Esophagus muscularis mucosa (tissue), 4 donors: ENCODE data around the gene NINJ1. TPM values are rescaled to one million over a fixed set of nuclear protein-coding genes. Genes with fewer than 3 reads are reported as not detected.

ENCODE experiments used
- DNase-seq: peaks from one replicate; pipeline ENCODE4 v3.0.0-alpha.2; 2017; ENCODE audit errors: extremely low spot score
- H3K27ac ChIP-seq, 4 donors: fragments of 200-600 bp; sonication (generic); replicated peaks in 1 of 4; 1 replicate in 3 of 4; 2 replicates in 1 of 4; pipeline ENCODE4 v1.5.1; 2016 to 2019; ENCODE audit warnings: mild to moderate bottlenecking in 1 of 4
- H3K27me3 ChIP-seq, 4 donors: fragments of 200-600 bp; sonication (generic); one replicate each; pipeline versions ENCODE4 v1.5.1 to v1.6.0; 2016 to 2019
- H3K36me3 ChIP-seq, 4 donors: fragments of 200-600 bp; sonication (generic); one replicate each; pipeline ENCODE4 v1.5.1; 2016 to 2019
- H3K4me1 ChIP-seq, 4 donors: fragments of 200-600 bp; sonication (generic); one replicate each; pipeline ENCODE4 v1.5.1; 2016 to 2019
- H3K4me3 ChIP-seq, 4 donors: fragments of 200-600 bp; sonication (generic); 1 replicate in 2 of 4; 2 replicates in 2 of 4; pipeline ENCODE4 v1.5.1; 2016 to 2019; ENCODE audit warnings: mild to moderate bottlenecking in 4 of 4, moderate library complexity in 1 of 4
- H3K9me3 ChIP-seq, 4 donors: fragments of 200-600 bp; sonication (generic); 1 replicate in 3 of 4; 2 replicates in 1 of 4; pipeline ENCODE4 v1.5.1; 2016 to 2019
- EP300 ChIP-seq: sonication (generic); formaldehyde crosslinking; IDR thresholded peaks from one replicate; pipeline ENCODE4 v1.6.1; 2017; ENCODE audit warnings: antibody characterized with exemption
- POLR2A ChIP-seq: fragments of 450-650 bp; IDR thresholded peaks from one replicate; pipeline ENCODE4 v1.6.1; 2017; ENCODE audit warnings: antibody characterized with exemption, moderate library complexity, mild to moderate bottlenecking, low read depth
- POLR2AphosphoS5 ChIP-seq, 2 donors: sonication (generic); formaldehyde crosslinking; IDR thresholded peaks; one replicate each; pipeline ENCODE4 v1.6.1; 2017; ENCODE audit warnings: antibody characterized with exemption in 2 of 2
- WGBS: methylation state at CpG from one replicate; pipeline ENCODE4 v1.1.5; 2018; 5-methylcytosine and 5-hydroxymethylcytosine counted together
- intact Hi-C: fragments of 100-400 bp; cut with DNase I; formaldehyde crosslinking; loops from one replicate; pipeline ENCODE4 v1.15.1; 2023
- total RNA-seq, 4 donors: library from RNA; depleted of rRNA; stranded (reverse); fragments of >200 nt; gene quantifications; one replicate each; pipeline versions ENCODE4 v1.1.0 to v1.2.1, GENCODE V29; 2016
- TF ChIP-seq, protein P1 (sequence below), 3 experiments: fragments of 200-600 bp in 2 of 3; fragments of 450-650 bp in 1 of 3; sonication (generic) in 2 of 3; IDR thresholded peaks; one replicate each; pipeline ENCODE4 v1.5.1; 2017 to 2019; ENCODE audit warnings: antibody characterized with exemption in 3 of 3, mild to moderate bottlenecking in 2 of 3, moderate library complexity in 1 of 3

The NINJ1 gene, protein sequence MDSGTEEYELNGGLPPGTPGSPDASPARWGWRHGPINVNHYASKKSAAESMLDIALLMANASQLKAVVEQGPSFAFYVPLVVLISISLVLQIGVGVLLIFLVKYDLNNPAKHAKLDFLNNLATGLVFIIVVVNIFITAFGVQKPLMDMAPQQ
- total RNA-seq = 10 to 100 TPM; 69.3 to 90.6 (median 72.7) TPM

DNA sequence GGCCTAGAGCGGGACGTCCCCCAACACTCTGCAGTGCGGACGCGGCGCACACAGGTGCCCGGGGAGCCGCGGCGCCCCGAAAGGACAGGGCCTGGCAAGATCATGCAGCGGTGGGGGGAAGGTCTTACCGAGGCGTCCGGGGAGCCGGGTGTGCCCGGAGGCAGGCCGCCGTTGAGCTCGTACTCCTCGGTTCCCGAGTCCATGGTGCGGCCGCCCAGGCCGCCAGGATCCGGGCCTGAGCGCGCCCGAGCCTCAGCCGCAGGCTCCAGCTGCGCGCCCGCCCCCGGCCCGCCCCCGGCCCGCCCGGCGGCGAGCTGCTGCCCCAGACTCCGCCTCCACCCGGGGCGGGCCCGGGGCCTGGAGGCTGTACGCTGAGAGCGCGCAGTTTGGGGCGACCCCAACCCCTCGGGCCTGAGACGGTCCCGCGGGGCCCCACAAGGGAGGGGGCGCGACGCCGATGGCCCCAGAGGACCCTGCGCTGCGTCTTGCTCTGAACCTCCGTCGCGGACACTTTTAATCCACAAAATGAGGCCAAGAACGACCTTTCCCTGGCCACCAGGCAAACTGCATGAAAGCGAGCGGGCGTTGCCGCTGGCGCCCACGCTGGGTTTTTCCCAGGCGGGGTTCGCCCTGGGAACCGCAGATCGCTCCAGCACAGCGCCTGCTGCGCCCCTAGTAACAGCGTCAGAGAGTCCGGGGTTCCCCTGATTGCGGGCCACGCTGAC is at the start of gene NINJ1:
Gene NINJ1 (minus strand): TSS at position 237 of the 725 bp plus-strand sequence. CDS start 34 bp downstream, at position 203.
- peak within 1 kb of the TSS; percentile 98 to 99 (median 99) for H3K27ac ChIP-seq
- peak within 1 kb of the TSS; percentile 81 to 91 (median 88) for H3K4me3 ChIP-seq
- no peak for TF ChIP-seq EP300
- TF ChIP-seq, protein P1, sequence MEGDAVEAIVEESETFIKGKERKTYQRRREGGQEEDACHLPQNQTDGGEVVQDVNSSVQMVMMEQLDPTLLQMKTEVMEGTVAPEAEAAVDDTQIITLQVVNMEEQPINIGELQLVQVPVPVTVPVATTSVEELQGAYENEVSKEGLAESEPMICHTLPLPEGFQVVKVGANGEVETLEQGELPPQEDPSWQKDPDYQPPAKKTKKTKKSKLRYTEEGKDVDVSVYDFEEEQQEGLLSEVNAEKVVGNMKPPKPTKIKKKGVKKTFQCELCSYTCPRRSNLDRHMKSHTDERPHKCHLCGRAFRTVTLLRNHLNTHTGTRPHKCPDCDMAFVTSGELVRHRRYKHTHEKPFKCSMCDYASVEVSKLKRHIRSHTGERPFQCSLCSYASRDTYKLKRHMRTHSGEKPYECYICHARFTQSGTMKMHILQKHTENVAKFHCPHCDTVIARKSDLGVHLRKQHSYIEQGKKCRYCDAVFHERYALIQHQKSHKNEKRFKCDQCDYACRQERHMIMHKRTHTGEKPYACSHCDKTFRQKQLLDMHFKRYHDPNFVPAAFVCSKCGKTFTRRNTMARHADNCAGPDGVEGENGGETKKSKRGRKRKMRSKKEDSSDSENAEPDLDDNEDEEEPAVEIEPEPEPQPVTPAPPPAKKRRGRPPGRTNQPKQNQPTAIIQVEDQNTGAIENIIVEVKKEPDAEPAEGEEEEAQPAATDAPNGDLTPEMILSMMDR (IDR thresholded peaks at IDR 0.05) = peak in 1 of 3 experiments; percentile 24
- peak; percentile 56 for TF ChIP-seq POLR2A
- peak; percentile 60 to 91 for TF ChIP-seq POLR2AphosphoS5 (IDR thresholded peaks at IDR 0.05)
- no peaks in the 10 kb centered on the region for H3K27me3 ChIP-seq
- peaks cover 53 to 68% (median 62%) of the 10 kb centered on the region in 4 donors for H3K4me1 ChIP-seq
- no peaks in the 10 kb centered on the region for H3K9me3 ChIP-seq
- DNase-seq = no peak
- no peaks in the 10 kb centered on the region for H3K36me3 ChIP-seq
- intact Hi-C loops = loop anchor here (5.0 to 10.0 kb wide), 2 partner anchors 37 to 321 kb away; partner anchors contain the start of genes CARD19, FAM120A and FAM120AOS
- 0% methylated on average over 17 of the region's 78 CpGs for WGBS

DNA sequence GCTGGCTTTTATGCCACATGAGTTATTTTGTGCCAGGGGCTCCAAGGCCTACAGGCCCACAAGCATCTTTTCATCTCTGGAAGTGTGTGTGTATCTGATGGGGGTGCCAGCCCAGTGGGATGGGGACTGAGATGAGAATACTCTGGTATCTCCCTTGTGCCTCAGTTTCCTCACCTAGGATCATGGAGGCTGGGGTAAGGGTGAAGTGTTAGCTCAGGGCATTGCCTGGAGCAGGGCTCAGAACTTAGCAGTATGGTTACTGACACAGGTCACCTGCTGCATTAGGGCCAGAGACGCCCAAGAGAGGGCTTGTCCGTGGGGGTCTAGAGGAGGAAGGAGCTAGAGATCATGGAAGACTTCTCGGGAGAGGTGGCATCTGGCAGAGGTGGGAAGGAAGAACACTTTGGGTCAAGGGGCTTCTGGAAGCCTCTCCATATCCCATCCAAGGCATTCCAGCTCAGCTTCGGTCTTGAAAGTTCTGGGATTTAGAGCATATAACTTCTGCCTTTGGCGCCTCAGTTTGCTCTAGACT is 49.1 kb upstream of the NINJ1 start:
- no peak for DNase-seq
- no peaks in the 10 kb centered on the region for H3K36me3 ChIP-seq
- peaks cover 0 to 22% (median 0%) of the 10 kb centered on the region in 4 donors for H3K27me3 ChIP-seq
- H3K4me3 ChIP-seq = peak overlapping the region; percentile 64 to 75 (median 70)
- no peaks in the 10 kb centered on the region for H3K9me3 ChIP-seq
- no peak for TF ChIP-seq EP300
- intact Hi-C loops = no loop called here
- peaks cover 35 to 68% (median 62%) of the 10 kb centered on the region in 4 donors for H3K4me1 ChIP-seq
- 82% methylated on average over 5 of the region's 5 CpGs for WGBS
- H3K27ac ChIP-seq = peak overlapping the region in 3 of 4 donors; percentile 88 to 92 (median 89)

DNA sequence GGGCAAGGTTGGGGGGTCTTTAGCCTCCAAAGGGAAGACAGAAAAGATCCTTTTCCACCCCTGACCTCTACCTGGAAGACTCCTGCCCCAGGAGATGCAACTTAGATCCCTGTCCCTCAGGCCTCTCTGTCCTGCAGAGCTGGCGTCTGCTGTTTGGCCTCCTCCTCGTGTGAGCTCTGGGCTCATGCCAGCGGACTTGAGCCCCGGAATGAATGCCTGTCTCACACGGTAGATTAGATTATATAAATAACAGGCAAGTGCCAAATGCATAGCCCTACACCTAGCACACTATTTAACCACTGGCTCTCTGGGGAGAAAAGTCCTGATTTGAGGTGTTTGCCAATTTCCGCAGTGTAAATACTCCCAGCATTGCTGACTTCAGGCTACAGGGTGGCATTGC is 48.5 kb upstream of the NINJ1 start:
- intact Hi-C loops = no loop called here
- no peaks in the 10 kb centered on the region for H3K9me3 ChIP-seq
- TF ChIP-seq, protein P1 (IDR thresholded peaks at IDR 0.05) = no peak
- TF ChIP-seq EP300 (no peak), POLR2A (no peak)
- WGBS = 53% methylated on average over 6 of the region's 6 CpGs
- DNase-seq = no peak
- peaks cover 29 to 62% (median 56%) of the 10 kb centered on the region in 4 donors for H3K4me1 ChIP-seq
- H3K27me3 ChIP-seq = peaks cover 0 to 22% (median 0%) of the 10 kb centered on the region in 4 donors
- peak overlapping the region in 3 of 4 donors; percentile 48 to 92 (median 88) for H3K27ac ChIP-seq
- no peak overlapping the region for H3K4me3 ChIP-seq
- no peaks in the 10 kb centered on the region for H3K36me3 ChIP-seq

DNA sequence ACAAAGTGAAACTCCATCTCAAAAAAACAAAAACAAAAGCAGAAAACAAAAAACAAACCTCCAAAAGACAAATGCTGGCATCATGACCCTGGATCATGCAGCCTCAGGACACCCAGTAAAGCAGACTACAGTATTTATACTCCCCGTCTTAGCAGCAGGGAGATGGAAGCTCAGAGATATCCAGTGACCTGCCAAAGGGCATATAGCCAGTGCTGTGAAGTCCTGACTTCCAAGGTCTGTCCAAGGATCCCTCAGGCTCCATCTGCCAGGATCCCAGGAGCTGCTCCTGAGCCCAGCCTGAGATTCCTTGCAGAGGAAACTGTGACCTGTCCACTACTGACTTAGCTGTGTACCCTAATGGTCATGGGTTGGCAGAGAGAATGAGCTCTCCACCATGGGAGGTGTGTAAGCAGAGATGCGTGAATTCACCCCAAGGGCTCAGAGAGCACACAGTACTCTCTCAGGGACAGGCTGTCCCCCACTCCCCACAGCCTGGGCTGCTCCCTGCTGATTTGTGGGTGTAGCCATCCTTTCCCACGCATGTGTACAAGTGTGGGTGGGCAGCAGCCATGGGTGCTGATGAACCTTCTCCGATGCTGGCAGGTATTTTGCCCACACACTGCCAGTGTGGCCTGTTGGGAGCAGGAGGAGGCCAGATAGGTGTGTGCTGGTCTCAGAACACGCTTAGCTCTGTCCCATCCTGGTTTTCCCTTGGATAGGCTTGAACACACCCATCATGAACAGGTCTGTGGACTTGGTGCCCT is 47.8 kb upstream of the NINJ1 start:
- 84% methylated on average over 4 of the region's 5 CpGs for WGBS
- H3K4me1 ChIP-seq = peaks cover 22 to 55% (median 49%) of the 10 kb centered on the region in 4 donors
- H3K4me3 ChIP-seq = no peak overlapping the region
- H3K36me3 ChIP-seq = no peaks in the 10 kb centered on the region
- intact Hi-C loops = no loop called here
- no peak for DNase-seq
- TF ChIP-seq POLR2A (no peak), POLR2AphosphoS5 (IDR thresholded peaks at IDR 0.05) (no peak), EP300 (no peak)
- TF ChIP-seq, protein P1 (IDR thresholded peaks at IDR 0.05) = no peak
- H3K27me3 ChIP-seq = peaks cover 0 to 22% (median 0%) of the 10 kb centered on the region in 4 donors
- H3K27ac ChIP-seq = peak overlapping the region in 1 of 4 donors; percentile 18
- no peaks in the 10 kb centered on the region for H3K9me3 ChIP-seq
